GM19468 (cell line): ENCODE data around the gene LDLR.

ENCODE experiments used
- ATAC-seq: cut with Tn5 transposase; IDR thresholded peaks from one replicate; pipeline ENCODE4 v1.9.1; 2021; ENCODE audit warnings: mild to moderate bottlenecking, moderate library complexity, moderate number of reproducible peaks; ENCODE audit not compliant: unreplicated experiment; ENCODE audit errors: extremely low read depth

Gene LDLR

DNA sequence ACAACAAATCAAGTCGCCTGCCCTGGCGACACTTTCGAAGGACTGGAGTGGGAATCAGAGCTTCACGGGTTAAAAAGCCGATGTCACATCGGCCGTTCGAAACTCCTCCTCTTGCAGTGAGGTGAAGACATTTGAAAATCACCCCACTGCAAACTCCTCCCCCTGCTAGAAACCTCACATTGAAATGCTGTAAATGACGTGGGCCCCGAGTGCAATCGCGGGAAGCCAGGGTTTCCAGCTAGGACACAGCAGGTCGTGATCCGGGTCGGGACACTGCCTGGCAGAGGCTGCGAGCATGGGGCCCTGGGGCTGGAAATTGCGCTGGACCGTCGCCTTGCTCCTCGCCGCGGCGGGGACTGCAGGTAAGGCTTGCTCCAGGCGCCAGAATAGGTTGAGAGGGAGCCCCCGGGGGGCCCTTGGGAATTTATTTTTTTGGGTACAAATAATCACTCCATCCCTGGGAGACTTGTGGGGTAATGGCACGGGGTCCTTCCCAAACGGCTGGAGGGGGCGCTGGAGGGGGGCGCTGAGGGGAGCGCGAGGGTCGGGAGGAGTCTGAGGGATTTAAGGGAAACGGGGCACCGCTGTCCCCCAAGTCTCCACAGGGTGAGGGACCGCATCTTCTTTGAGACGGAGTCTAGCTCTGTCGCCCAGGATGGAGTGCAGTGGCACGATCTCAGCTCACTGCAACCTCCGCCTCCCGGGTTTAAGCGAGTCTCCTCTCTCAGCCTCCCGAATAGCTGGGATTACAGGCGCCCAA, at the start of gene LDLR:
LDLR (plus strand) TSS at position 210 of the 760 bp plus-strand sequence; CDS start at position 296, 86 bp downstream.
- ATAC-seq, result no peak

DNA sequence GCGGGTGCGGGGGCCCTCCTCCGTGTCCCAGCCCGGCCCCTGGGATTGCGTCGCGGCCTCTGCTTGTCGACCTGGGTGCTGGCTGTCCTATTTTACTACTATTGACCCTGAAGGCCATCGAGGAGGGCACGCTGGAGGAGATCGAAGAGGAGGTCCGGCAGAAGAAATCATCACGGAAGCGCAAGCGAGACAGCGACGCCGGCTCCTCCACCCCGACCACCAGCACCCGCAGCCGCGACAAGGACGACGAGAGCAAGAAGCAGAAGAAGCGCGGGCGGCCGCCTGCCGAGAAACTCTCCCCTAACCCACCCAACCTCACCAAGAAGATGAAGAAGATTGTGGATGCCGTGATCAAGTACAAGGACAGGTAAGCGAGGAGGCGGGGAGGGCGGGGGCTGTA, 48.1 kb upstream of the LDLR start:
- no peak for ATAC-seq

DNA sequence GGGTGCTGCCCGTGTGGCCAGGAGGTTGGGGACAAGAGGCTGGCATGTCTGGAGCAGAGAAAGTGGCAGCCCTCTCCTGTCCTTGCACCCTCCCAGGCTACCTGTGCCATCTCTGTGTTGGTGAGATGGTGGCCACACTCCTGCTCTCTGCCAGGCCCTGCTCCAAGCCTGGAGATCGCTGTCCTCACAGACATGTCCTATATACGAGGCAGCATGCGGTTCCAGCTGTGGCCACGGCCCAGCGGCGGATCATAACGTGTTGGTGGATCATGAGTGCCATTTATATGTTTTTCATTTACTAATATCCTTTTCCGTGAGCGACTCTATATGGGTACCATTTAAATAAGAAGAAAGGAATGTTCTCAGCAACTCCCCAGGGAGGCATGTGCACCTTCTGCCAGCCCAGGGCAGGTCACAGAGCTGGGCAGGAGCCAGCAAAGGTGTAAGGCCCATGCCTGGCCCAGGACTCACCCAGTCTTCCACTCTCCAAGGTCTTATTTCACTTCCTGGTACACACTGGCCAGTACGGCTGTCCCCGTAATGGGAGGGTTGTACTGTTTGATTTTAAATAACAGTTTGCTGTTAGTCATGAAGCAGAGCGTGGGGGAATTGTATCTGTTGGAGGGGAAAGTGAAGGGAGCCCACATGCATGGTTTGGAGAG, 47.2 kb upstream of the LDLR start:
- ATAC-seq, result no peak

DNA sequence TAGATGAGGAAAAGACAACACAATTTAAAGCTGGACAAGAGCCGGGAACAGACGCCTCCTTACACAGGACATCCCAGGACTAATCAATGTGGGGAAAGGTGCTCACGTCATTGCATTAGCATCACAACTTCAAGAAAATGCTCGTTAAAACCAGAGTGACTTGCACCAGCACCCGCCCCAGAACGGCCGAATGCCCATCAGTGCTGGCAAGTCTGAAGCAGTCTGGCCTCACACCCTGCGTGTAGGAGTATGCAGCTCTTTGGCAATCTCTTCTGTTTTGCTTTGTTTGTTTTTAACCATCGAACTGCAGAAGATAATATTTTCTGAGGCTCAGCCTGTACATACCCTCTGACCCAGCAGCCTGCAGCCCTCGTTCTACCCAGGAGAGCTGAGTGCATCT, 44.8 kb upstream of the LDLR start:
- ATAC-seq, result no peak

DNA sequence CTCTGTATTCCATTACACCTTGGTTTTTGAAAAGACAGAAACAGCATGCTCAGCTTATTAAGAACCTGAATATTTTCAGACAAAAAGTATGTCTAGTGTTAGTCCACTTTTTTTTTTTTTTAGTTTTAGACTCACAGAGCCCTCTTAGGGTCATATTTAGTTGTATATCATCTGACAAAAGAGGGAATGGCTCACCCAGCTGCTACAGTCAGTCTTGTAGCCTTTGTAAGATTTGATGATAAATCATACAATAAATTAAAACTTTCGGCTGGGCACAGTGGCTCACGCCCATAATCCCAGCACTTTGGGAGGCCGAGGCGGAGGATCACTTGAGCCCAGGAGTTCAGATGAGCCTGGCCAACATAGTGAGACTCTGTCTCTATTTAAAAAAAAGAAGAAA, 43.7 kb upstream of the LDLR start:
- ATAC-seq, result no peak

DNA sequence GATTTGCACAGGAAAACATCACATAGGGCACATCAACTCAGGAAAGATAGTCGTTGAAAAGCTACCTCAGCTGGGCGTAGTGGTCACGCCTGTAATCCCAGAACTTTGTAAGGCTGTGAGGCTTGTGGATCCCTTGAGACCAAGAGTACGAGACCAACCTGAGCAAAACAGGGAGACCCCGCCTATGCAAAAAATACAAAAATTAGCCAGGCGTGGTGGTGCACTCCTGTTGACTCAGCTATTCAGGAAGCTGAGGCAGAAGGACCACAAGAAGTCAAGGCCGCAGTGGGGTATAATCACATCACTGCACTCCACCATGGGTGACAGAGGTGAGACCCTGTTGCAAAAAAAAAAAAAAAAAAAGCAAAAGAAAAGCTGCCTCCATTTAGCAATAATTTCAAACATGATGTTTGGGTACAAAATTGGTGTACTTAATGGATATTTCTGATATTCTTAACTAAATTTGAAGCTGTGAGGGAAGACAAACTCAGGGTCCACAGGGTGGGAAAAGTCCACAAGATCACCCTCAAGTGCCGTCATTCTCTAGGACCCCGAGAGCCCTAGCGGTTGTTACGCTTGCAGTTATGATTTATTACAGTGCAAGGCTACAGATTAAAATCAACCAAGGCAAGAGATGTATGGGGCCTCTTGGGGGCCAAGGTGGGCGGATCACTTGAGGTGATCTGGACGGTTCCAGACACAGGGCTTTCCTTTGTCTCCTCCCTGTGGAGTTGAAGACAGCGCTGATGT, 42.5 kb upstream of the LDLR start:
- no peak for ATAC-seq

DNA sequence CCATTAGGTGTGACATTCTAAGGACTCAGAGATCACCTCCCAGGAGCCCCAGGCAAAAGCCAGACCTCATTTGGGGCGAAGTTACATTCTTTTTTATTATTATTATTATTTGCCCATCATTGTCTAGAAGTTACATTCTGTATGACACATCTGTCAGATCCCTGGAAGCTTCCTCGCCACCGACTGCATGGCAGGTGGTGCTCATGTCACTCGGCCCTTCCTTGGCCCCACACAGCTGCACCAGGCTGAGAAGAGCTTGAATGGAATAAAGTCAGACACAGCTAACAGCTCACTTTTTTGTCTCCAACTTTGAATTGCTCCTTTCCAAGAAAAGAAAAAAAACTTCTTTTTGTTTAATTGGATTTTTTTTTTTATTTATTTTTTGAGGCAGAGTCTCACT, 41.4 kb upstream of the LDLR start:
- no peak for ATAC-seq

DNA sequence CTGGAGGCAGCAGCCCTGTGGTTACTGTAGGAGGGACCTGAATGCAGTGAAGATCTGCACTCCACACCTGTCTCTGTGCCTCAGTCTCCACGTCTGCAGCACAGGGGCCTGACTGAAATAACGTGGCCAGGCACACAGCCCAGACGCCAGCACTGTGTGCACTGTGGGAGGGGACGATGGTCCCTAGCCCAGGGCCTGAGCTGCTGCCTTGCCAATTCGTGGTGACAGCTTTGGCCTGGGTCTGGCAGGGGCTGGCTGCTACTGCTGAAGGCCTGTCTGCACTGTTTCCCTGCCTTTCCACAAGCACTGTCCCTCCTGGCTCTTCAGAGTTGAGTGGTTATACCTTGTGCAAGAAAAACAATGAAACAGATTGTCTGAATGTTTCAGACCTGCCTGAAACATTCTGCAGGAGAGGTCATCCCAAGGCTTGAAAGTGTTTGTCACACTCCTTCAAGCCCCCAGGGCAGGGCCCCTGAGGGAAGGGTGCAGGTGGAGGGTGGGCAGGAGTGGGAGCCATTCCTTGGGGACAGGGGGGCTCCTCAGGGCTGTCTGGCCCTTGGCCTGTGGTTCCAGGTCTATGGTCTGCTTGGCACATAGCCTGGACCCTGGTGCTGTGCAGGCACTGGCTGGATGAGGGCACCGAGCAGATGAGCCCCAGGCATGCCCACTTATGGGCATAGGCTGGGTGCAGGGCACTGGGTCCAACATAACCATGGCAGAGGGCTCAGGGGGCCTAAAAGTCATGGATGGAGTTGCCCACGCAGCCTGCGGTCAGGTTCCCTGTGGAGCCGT, 38.7 kb upstream of the LDLR start:
- ATAC-seq, result no peak

DNA sequence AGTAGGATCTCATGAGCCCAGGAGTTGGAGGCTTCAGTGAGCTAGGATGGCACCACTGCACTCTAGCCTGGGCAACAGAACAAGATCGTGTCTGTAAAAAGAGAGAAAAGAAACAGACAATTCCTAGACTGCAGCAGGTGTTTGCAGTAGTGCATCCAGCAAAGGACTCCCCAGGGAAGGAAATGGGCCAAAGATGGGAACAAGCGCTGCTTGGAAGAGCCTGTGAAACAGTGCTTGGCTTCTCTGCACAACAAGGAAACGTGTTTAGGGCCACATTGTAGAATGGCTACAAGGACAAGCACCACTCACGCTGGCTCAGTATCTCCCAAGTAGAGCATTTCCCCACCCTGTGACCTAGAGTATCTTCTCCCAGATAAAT, 35.5 kb upstream of the LDLR start:
- ATAC-seq, result no peak

DNA sequence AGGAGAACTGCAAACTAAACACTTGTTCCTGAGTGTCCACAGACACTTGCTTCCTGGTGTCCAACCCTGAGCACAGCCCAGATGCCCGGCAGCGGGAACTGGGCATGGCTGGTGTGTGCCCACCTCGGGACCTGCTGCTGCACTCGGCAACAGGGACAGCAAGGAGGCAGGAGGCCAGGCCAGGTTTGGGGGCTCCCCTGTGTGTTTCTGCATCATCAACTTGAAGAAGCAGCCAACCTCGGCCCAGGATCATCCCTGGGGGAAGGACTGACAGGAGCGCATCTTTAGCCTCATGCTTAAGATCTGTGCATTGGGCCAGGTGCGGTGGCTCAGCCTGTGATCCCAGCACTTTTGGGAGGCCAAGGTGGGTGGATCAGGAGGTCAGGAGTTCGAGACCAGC, 35.1 kb upstream of the LDLR start:
- ATAC-seq, result no peak

DNA sequence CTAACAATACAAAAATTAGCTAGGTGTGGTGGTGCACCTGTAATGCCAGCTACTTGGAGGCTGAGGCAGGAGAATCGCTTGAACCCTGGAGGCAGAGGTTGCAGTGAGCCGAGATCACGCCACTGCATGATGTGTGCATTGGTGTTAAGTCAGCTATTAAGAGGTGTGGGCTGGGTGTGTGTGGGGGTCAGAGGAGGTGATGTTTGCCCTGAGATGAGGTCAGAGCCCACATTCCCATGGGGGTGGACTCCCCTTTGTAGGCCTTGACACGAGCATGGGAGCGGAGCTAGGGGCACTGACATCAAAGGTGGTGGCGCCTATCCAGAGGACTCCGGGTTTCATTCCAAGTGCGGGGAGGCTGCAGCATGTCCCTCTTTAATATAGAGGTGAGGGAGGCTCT, 34.6 kb upstream of the LDLR start:
- ATAC-seq, result no peak

DNA sequence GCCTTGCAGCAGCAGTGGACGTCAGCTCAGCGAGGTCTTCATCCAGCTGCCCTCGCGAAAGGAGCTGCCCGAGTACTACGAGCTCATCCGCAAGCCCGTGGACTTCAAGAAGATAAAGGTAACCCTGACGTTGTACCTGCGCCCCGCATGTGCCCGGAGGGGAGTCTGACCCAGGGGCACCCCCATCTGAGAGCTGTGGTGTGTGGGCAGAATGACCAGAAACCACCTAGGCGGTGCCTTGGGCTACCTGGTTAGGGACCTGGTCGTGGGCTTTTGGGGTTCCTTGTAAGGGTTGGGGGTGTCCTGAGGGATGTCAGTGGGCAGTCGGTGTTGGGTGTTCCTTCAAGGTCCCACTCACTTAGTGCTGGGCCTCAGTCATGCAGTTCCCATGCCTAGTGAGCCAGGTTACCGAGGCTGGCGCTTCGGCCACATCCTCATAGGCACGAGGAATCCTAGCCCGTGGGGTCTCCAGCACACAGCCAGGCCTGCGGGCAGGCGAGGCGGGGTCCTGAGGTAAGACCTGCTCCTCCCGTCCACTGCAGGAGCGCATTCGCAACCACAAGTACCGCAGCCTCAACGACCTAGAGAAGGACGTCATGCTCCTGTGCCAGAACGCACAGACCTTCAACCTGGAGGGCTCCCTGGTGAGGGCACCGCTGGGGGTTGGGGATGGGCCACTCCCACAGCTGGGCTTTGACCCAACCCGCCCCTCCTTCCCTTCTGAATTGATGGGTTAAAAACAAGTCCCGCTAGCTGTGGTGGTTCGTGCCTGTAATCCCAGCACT, 30.8 kb upstream of the LDLR start:
- ATAC-seq, result no peak

DNA sequence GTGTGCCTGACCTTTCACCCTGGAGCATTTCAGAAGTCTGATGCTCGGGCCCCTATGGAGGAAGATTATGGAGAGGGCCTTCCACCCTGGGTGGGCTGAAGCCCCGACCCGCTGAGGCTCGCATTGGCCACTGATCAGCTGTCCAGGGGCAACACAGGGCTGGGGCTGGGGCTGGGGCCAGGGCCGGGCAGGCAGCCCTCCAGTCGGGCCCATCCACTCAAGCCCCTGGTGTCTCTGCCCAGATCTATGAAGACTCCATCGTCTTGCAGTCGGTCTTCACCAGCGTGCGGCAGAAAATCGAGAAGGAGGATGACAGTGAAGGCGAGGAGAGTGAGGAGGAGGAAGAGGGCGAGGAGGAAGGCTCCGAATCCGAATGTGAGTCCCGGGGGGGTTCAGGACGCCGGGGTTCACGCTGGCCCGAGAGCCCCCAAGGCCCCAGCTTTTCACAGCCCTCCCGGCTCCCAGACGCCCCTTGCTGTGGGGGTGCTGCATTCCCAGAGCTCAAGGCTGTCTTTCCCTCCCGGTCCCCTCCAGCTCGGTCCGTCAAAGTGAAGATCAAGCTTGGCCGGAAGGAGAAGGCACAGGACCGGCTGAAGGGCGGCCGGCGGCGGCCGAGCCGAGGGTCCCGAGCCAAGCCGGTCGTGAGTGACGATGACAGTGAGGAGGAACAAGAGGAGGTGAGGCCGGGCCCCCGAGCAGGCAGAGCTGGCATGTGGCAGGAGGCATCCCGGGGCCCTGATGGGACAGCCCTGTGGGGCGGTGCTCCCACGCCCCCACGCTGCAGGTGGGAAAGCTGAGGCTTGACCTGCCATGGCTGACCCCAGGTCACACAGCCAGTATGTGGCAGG, 29.5 kb upstream of the LDLR start:
- ATAC-seq, result no peak

DNA sequence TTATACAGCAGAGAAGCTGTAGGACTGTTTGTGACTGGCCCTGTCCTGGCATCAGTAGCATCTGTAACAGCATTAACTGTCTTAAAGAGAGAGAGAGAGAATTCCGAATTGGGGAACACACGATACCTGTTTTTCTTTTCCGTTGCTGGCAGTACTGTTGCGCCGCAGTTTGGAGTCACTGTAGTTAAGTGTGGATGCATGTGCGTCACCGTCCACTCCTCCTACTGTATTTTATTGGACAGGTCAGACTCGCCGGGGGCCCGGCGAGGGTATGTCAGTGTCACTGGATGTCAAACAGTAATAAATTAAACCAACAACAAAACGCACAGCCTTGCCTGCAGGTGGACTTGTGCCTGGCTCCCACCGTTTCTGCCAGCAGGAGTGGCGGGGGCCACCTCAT, 27.3 kb upstream of the LDLR start:
- no peak for ATAC-seq

DNA sequence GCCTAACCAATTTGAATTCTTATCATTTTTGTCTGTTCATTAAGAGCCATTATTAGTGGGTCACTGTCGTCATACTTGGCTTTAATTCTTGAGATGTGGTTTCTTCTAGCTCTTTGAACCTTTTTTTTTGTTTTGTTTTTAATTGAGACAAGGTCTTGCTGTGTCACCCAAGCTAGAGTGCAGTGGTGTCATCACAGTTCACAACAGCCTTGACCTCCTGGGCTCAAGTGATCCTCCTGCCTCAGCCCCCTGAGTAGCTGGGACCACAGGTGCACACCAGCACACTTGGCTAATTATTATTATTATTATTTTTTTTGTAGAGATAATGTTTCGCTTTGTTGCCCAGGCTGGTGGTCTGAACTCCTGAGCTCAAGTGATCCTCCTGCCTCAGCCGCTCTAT, 25.8 kb upstream of the LDLR start:
- ATAC-seq, result no peak

DNA sequence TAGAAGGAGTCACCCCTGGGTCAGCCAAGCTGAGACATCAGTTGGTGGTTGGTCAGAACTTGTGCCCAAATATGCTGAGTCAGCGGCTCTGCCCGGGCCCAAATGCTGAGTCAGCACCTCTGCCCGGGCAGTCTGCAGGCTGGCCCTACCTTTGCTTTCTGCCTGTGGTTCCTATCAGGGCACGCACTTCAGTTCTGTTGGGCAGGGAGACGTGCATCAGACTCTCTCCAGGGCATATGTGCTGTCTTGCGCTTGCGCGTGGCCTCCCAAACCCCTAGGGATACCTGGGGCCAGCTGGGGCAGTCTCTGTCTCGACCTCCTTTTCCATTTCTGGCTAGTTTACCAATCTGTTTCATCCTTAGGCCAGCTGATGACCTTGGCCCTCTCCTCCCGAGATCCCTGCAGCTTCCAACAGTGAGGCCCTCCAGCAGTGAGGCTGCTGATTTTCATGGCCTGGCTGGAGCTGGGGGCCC, 24.4 kb upstream of the LDLR start:
- ATAC-seq, result no peak

DNA sequence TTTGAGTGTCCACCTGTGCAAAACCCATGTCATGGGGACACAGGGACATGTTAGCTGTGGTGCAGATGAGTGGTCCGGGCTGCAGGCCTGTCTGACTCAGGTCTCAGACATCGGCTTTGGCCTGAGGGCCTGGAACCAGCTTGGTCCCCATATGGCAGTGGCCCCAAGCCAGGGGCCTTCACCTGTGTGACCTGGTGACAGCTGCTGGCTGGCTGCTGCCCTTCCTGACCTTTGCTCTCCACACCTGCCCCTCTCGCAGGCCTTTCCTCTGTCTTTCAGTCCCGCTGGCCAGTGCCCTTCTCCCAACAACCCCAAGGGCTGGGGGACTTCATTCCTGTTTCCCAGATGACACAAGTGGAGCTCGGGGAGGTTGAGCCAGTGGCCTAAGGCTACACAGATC, 22.9 kb upstream of the LDLR start:
- no peak for ATAC-seq

DNA sequence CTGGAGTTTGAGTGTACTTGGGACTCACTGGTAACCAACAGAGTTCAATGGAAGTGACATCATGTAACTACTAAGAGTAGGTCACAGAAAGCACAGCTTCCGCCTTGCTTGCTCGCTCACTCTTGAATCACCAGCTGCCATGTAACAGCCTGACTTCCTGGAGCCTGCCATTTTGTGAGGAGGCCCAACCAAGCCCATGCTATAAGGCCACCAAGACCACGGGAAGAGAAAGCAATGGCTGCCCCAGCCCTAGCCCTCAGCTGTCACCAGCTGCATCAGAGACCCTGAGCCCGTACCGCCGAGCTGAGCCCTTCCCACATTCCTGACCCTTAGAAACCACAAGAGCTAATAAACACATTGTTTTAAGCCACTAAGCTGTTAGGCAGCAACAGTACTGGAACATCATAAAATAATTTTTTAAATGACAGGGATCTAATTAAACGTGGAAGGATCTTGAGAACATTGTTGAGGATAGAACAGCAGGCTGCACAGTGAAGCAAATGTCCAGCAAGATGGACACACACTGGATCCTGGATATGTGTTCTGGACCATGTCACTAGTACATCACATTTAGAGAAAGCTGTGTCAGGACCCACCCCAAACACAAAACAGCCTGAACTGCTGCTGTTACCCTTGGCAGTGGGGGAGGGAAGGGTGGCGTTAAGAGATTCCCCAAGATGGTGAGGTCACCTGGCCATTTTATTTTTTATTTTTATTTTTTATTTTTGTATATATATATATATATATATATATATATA, 21.7 kb upstream of the LDLR start:
- no peak for ATAC-seq
